IMR-90 (cell line): ENCODE data around the gene CARMIL1. TPM values are rescaled to one million over a fixed set of nuclear protein-coding genes. Genes with fewer than 3 reads are reported as not detected.

ENCODE experiments used
- ATAC-seq: fragments of 200-7000 bp; cut with Tn5 transposase; 2 replicates; pipeline ENCODE4 v1.9.1; 2020; ENCODE audit warnings: low read depth, mild to moderate bottlenecking, moderate library complexity
- BruUV-seq: library from RNA; stranded (reverse); fragments of 400-500 nt; replicated peaks from 2 replicates; lab custom pipeline; 2021; lab: Mats Ljungman, UMichigan
- CTCF ChIA-PET: fragments of 300-600 bp; formaldehyde crosslinking; extraction: SDS; loops from one replicate; lab custom pipeline; 2021; ENCODE audit warnings: antibody characterized with exemption; lab: Yijun Ruan, JAX
- POLR2A ChIA-PET: fragments of 300-600 bp; sonication (Branson Sonifier 250); formaldehyde crosslinking; loops from one replicate; lab custom pipeline; 2022; ENCODE audit warnings: antibody characterized with exemption; ENCODE audit not compliant: unreplicated experiment; lab: Charles Lee
- DNase-seq: peaks from one replicate; pipeline ENCODE4 v3.0.0; 2013
- H2AFZ ChIP-seq: replicated peaks from 2 replicates; pipeline ENCODE3; 2013; ENCODE audit warnings: low read length, mild to moderate bottlenecking; ENCODE audit not compliant: poor library complexity
- H2AK5ac ChIP-seq: 2 replicates; pipeline ENCODE4 v1.6.1; 2013; ENCODE audit warnings: low read depth, low read length, inconsistent platforms
- H2AK9ac ChIP-seq: replicated peaks from 2 replicates; pipeline ENCODE3; 2013; ENCODE audit warnings: mild to moderate bottlenecking, low read depth, low read length, moderate library complexity; ENCODE audit not compliant: poor library complexity
- H2BK120ac ChIP-seq: 2 replicates; pipeline ENCODE4 v1.6.1; 2013; ENCODE audit warnings: low read depth, low read length, inconsistent platforms
- H2BK15ac ChIP-seq: 3 replicates; pipeline ENCODE4 v1.6.1; 2013; ENCODE audit warnings: low read depth, low read length, inconsistent platforms
- H2BK20ac ChIP-seq: 2 replicates; pipeline ENCODE4 v1.6.1; 2013; ENCODE audit warnings: low read depth, mild to moderate bottlenecking, inconsistent platforms, low read length, moderate library complexity
- H2BK5ac ChIP-seq: 2 replicates; pipeline ENCODE4 v1.6.1; 2013; ENCODE audit warnings: mild to moderate bottlenecking, low read depth, low read length, inconsistent platforms; ENCODE audit not compliant: poor library complexity, severe bottlenecking
- H3K14ac ChIP-seq: replicated peaks from 2 replicates; pipeline ENCODE4 v1.6.1; 2013; ENCODE audit warnings: low read depth, low read length, inconsistent platforms
- H3K18ac ChIP-seq: 2 replicates; pipeline ENCODE4 v1.6.1; 2013; ENCODE audit warnings: low read depth, low read length, control low read depth
- H3K23ac ChIP-seq: 2 replicates; pipeline ENCODE4 v1.6.1; 2013; ENCODE audit warnings: low read depth, low read length, inconsistent platforms
- H3K27ac ChIP-seq: 2 replicates; pipeline ENCODE4 v1.5.1; 2013; ENCODE audit warnings: mild to moderate bottlenecking, control low read depth, low read length; ENCODE audit not compliant: insufficient read depth
- H3K27me3 ChIP-seq: 2 replicates; pipeline ENCODE4 v1.6.1; 2013; ENCODE audit warnings: low read length; ENCODE audit not compliant: control insufficient read depth, insufficient read depth
- H3K36me3 ChIP-seq: 2 replicates; pipeline ENCODE4 v1.6.1; 2013; ENCODE audit warnings: low read length, mixed read lengths; ENCODE audit not compliant: control insufficient read depth, insufficient read depth
- H3K4ac ChIP-seq: 2 replicates; pipeline ENCODE4 v1.6.1; 2013; ENCODE audit warnings: low read depth, low read length, inconsistent platforms
- H3K4me1 ChIP-seq: 2 replicates; pipeline ENCODE4 v1.6.1; 2013; ENCODE audit warnings: low read length, mixed read lengths; ENCODE audit not compliant: control insufficient read depth, insufficient read depth
- H3K4me2 ChIP-seq: 2 replicates; pipeline ENCODE4 v1.6.1; 2013; ENCODE audit warnings: low read depth, mild to moderate bottlenecking, control low read depth, low read length, moderate library complexity
- H3K4me3 ChIP-seq: 2 replicates; pipeline ENCODE4 v1.5.1; 2013; ENCODE audit warnings: low read depth, mild to moderate bottlenecking, control low read depth, low read length, moderate library complexity; ENCODE audit not compliant: insufficient read depth
- H3K56ac ChIP-seq: 2 replicates; pipeline ENCODE4 v1.6.1; 2013; ENCODE audit warnings: low read length, inconsistent platforms; ENCODE audit not compliant: insufficient read depth; ENCODE audit errors: extremely low read depth
- H3K79me1 ChIP-seq, 2 experiments: 2 replicates each; pipeline ENCODE4 v1.6.1; 2013; ENCODE audit warnings: low read length in 2 of 2, inconsistent platforms in 1 of 2, low read depth in 1 of 2
- H3K9ac ChIP-seq: 2 replicates; pipeline ENCODE4 v1.6.1; 2013; ENCODE audit warnings: low read depth, low read length, control low read depth
- H3K9me1 ChIP-seq: 2 replicates; pipeline ENCODE4 v1.6.1; 2013; ENCODE audit warnings: low read length, inconsistent platforms; ENCODE audit not compliant: insufficient read depth
- H3K9me3 ChIP-seq: 2 replicates; pipeline ENCODE4 v1.6.1; 2013; ENCODE audit warnings: low read length; ENCODE audit not compliant: control insufficient read depth, insufficient read depth
- H4K20me1 ChIP-seq: 2 replicates; pipeline ENCODE4 v1.6.1; 2013; ENCODE audit warnings: low read length, inconsistent platforms; ENCODE audit not compliant: insufficient read depth
- H4K5ac ChIP-seq: 2 replicates; pipeline ENCODE4 v1.6.1; 2013; ENCODE audit warnings: mild to moderate bottlenecking, low read depth, low read length, control low read depth
- H4K8ac ChIP-seq, 2 experiments: 2 replicates each; pipeline ENCODE4 v1.6.1; 2013; ENCODE audit warnings: low read depth in 2 of 2, low read length in 2 of 2, control low read depth in 1 of 2, inconsistent platforms in 1 of 2
- H4K91ac ChIP-seq: 2 replicates; pipeline ENCODE4 v1.6.1; 2013; ENCODE audit warnings: low read depth, low read length, inconsistent platforms; ENCODE audit not compliant: insufficient read depth
- BHLHE40 ChIP-seq: fragments of 150-350 bp; IDR thresholded peaks from 2 replicates; pipeline ENCODE4 v1.6.1; 2016; ENCODE audit warnings: mild to moderate bottlenecking, low read depth, low read length
- CTCF ChIP-seq: conservative IDR thresholded peaks from 2 replicates; pipeline ENCODE4 v1.5.1; 2012; ENCODE audit warnings: mild to moderate bottlenecking, low read depth, low read length, improper control_type of control experiment
- FOS ChIP-seq: fragments of 150-350 bp; IDR thresholded peaks from 2 replicates; pipeline ENCODE4 v1.6.1; 2016; ENCODE audit warnings: low read depth, low read length
- MAFK ChIP-seq: IDR thresholded peaks from 2 replicates; pipeline ENCODE4 v1.6.1; 2012; ENCODE audit warnings: low read depth, low read length, improper control_type of control experiment
- MAZ ChIP-seq: IDR thresholded peaks from 2 replicates; pipeline ENCODE4 v1.6.1; 2012; ENCODE audit warnings: low read depth, mild to moderate bottlenecking, low read length, improper control_type of control experiment, moderate library complexity, borderline replicate concordance
- POLR2A ChIP-seq: IDR thresholded peaks from 2 replicates; pipeline ENCODE4 v1.6.1; 2012; ENCODE audit warnings: mild to moderate bottlenecking, low read depth, low read length
- RAD21 ChIP-seq: IDR thresholded peaks from 2 replicates; pipeline ENCODE4 v1.6.1; 2012; ENCODE audit warnings: low read length, improper control_type of control experiment
- RFX5 ChIP-seq: IDR thresholded peaks from 2 replicates; pipeline ENCODE4 v1.8.0; 2012; ENCODE audit warnings: low read depth, mild to moderate bottlenecking, low read length, moderate library complexity
- USF2 ChIP-seq: fragments of 150-350 bp; IDR thresholded peaks from 2 replicates; pipeline ENCODE4 v1.6.1; 2017; ENCODE audit warnings: mild to moderate bottlenecking, antibody characterized with exemption, low read length, low read depth
- WGBS, 2 experiments: methylation state at CpG; one replicate each; pipeline versions ENCODE4 v1.1.5 to v1.1.7; 2013; ENCODE audit warnings: missing lambda C conversion rate in 2 of 2; ENCODE audit not compliant: insufficient read length in 1 of 2; ENCODE audit errors: extremely low coverage in 2 of 2; 5-methylcytosine and 5-hydroxymethylcytosine counted together
- dilution Hi-C: fragments of 300-500 bp; cut with HindIII; formaldehyde crosslinking; loops from one replicate; pipeline ENCODE4 v1.14.3; 2018; ENCODE audit warnings: low sequenced_read_pairs; ENCODE audit not compliant: unreplicated experiment
- in situ Hi-C: fragments of 300-500 bp; cut with MboI; formaldehyde crosslinking; loops from 3 replicates; pipeline ENCODE4 v1.14.3; 2019; ENCODE audit warnings: low sequenced_read_pairs, inconsistent platforms, mixed read lengths
- intact Hi-C: fragments of 100-400 bp; cut with micrococcal nuclease; formaldehyde crosslinking; loops from 2 replicates; pipeline ENCODE4 v1.10.0; 2022
- polyA plus RNA-seq, 3 experiments: library from polyadenylated mRNA; depleted of rRNA; stranded (reverse); fragments of >200 nt; gene quantifications; 2 replicates each; pipeline ENCODE4 v1.2.3, GENCODE V29; 2012; ENCODE audit warnings: low replicate concordance in 1 of 3
- total RNA-seq: library from RNA; depleted of rRNA; stranded (reverse); fragments of >200 nt; gene quantifications from 2 replicates; pipeline ENCODE4 v1.2.3, GENCODE V29; 2012

The CARMIL1 gene
- total and polyA plus RNA-seq, 2 of the 4 experiments (the other 2 are of a cell fraction): 1.3 to 2.9 TPM

GRCh38 chr6:25389471-25389870, 110.3 kb downstream of the CARMIL1 start:
- in situ Hi-C loops: no loop called here
- dilution Hi-C loops: no loop called here
- ChIA-PET POLR2A (no interaction called here), CTCF (interaction anchor here (0.6 kb wide), 1 partner anchor 223 kb away, joined by 4 read pairs; no protein-coding TSS in a partner anchor)
- Histone ChIP-seq H3K9ac (no peak overlapping the region), H2BK20ac (no peak overlapping the region), H2AK5ac (no peak overlapping the region), H4K8ac (no peak overlapping the region), H3K4me1 (no peaks in the 10 kb centered on the region), H3K27ac (no peak overlapping the region), H3K18ac (no peak overlapping the region), H2BK5ac (no peak overlapping the region), H2AFZ (no peak overlapping the region), H3K79me1 (no peaks in the 10 kb centered on the region), H2BK120ac (no peak overlapping the region), H3K27me3 (no peaks in the 10 kb centered on the region), H3K4me3 (no peak overlapping the region), H2AK9ac (no peak overlapping the region), H2BK15ac (no peak overlapping the region), H3K9me3 (no peaks in the 10 kb centered on the region), H3K9me1 (no peaks in the 10 kb centered on the region), H4K5ac (no peak overlapping the region), H3K4ac (no peak overlapping the region), H3K4me2 (no peak overlapping the region), H3K56ac (no peak overlapping the region), H3K36me3 (no peaks in the 10 kb centered on the region), H4K20me1 (no peaks in the 10 kb centered on the region), H3K23ac (no peak overlapping the region), H4K91ac (no peak overlapping the region), H3K14ac (no peak overlapping the region)
- DNase-seq (no peak), ATAC-seq (no peak)
- WGBS, 2 experiments: 60% methylated on average over 1 of the region's 2 CpGs; no CpG with 5 or more reads in 1 of the 2 experiments
- TF ChIP-seq RAD21: no peak
- TF ChIP-seq POLR2A: no peak
- TF ChIP-seq BHLHE40: no peak
- TF ChIP-seq CTCF: no peak
- TF ChIP-seq MAFK: no peak
- no peak for TF ChIP-seq USF2
- no peak for TF ChIP-seq RFX5
- TF ChIP-seq FOS: no peak
- no peak for TF ChIP-seq MAZ
- intact Hi-C loops: no loop called here
- no TSS peak for BruUV-seq
